ENCODE measurements around the gene EML3. TPM values are rescaled to one million over a fixed set of nuclear protein-coding genes. Genes with fewer than 3 reads are reported as not detected.

The EML3 gene
- total and polyA plus RNA-seq, 2 of the 13 experiments (the other 11 are each of a cell fraction or from before 2014, with no cell fraction given), result 10.6 to 12.3 TPM

GRCh38 chr11:62645946-62646824 is 33.6 kb upstream of the EML3 start, which contains the start of gene GANAB (continued):
- TF ChIP-seq TEAD3 (CRISPR knock-in tag; optimal IDR thresholded peaks at IDR 0.05; ENCODE audit: borderline replicate concordance), result no peak
- TF ChIP-seq NR2F2 (IDR thresholded peaks at IDR 0.05; ENCODE audit: borderline replicate concordance, low read depth), result peak; percentile 40; the same call in 1 of the 2 replicates
- TF ChIP-seq ETV6 (CRISPR knock-in tag; conservative IDR thresholded peaks at IDR 0.05), result 0 out of 2 replicates have a peak, but pooled peaks have one; percentile 20
- 0 out of 2 replicates have a peak, but pooled peaks have one; percentile 19 for TF ChIP-seq FOXA3 (CRISPR knock-in tag; IDR thresholded peaks at IDR 0.05)
- peak; percentile 61 for TF ChIP-seq FOXC1 (CRISPR knock-in tag; IDR thresholded peaks at IDR 0.05; ENCODE audit: borderline replicate concordance)
- peak; percentile 64; the same call in 1 of the 2 replicates for TF ChIP-seq DR1 (CRISPR knock-in tag; IDR thresholded peaks at IDR 0.05)
- peak; percentile 78; the same call in 1 of the 2 replicates for TF ChIP-seq IKZF5 (CRISPR knock-in tag; IDR thresholded peaks at IDR 0.05)
- TF ChIP-seq XBP1 (CRISPR knock-in tag; IDR thresholded peaks at IDR 0.05), result peak; percentile 87; the same call in 1 of the 2 replicates
- peak; percentile 84 for TF ChIP-seq ATF1 (CRISPR knock-in tag; IDR thresholded peaks at IDR 0.05)
- no peak for TF ChIP-seq ATF7 (IDR thresholded peaks at IDR 0.05)
- TF ChIP-seq ATF7 (CRISPR knock-in tag; IDR thresholded peaks at IDR 0.05), result no peak
- TF ChIP-seq ZNF772 (CRISPR knock-in tag; IDR thresholded peaks at IDR 0.05), result peak; percentile 26; the same call in 1 of the 2 replicates
- TF ChIP-seq ZNF891 (CRISPR knock-in tag; IDR thresholded peaks at IDR 0.05), result peak; percentile 83
- 0 out of 2 replicates have a peak, but pooled peaks have one; percentile 19 for TF ChIP-seq RFX5 (IDR thresholded peaks at IDR 0.05; ENCODE audit: low read depth, low read length)
- peak; percentile 66 for TF ChIP-seq HNRNPLL (IDR thresholded peaks at IDR 0.05; ENCODE audit: low read depth, low read length, poor library complexity, severe bottlenecking)
- peak; percentile 85 for TF ChIP-seq ZFP82 (CRISPR knock-in tag; IDR thresholded peaks at IDR 0.05; ENCODE audit: borderline replicate concordance)
- peak; percentile 91 for TF ChIP-seq SP5 (CRISPR knock-in tag; IDR thresholded peaks at IDR 0.05; ENCODE audit: borderline replicate concordance, low read depth)
- TF ChIP-seq ZNF441 (CRISPR knock-in tag; IDR thresholded peaks at IDR 0.05; ENCODE audit: borderline replicate concordance), result peak; percentile 29; the same call in 1 of the 2 replicates
- 0 out of 2 replicates have a peak, but pooled peaks have one; percentile 15 for TF ChIP-seq MEIS1 (CRISPR knock-in tag; IDR thresholded peaks at IDR 0.05; ENCODE audit: borderline replicate concordance)
- TF ChIP-seq ZNF746 (CRISPR knock-in tag; IDR thresholded peaks at IDR 0.05), result no peak; the same call in 1 of the 2 replicates
- peak; percentile 87 for TF ChIP-seq SAP130 (CRISPR knock-in tag; IDR thresholded peaks at IDR 0.05; ENCODE audit: low read depth)
- TF ChIP-seq CHCHD3 (CRISPR knock-in tag; IDR thresholded peaks at IDR 0.05), result no peak
- TF ChIP-seq ZFY (CRISPR knock-in tag; IDR thresholded peaks at IDR 0.05), result peak; percentile 93
- TF ChIP-seq HHEX (CRISPR knock-in tag; IDR thresholded peaks at IDR 0.05), result no peak
- no peak for TF ChIP-seq ZNF569 (CRISPR knock-in tag; IDR thresholded peaks at IDR 0.05; ENCODE audit: borderline replicate concordance)
- TF ChIP-seq RBM22 (optimal IDR thresholded peaks at IDR 0.05; ENCODE audit: low read length), result peak; percentile 69
- TF ChIP-seq THAP7 (CRISPR knock-in tag; IDR thresholded peaks at IDR 0.05), result 0 out of 2 replicates have a peak, but pooled peaks have one; percentile 48
- peak; percentile 52; the same call in 1 of the 2 replicates for TF ChIP-seq GLI4 (CRISPR knock-in tag; IDR thresholded peaks at IDR 0.05; ENCODE audit: borderline replicate concordance)
- peak; percentile 96 for TF ChIP-seq TAF15 (IDR thresholded peaks at IDR 0.05; ENCODE audit: low read depth, low read length, poor library complexity, severe bottlenecking)
- TF ChIP-seq ZFX (CRISPR knock-in tag; IDR thresholded peaks at IDR 0.05; ENCODE audit: low read depth), result peak; percentile 96

Data from HepG2 (cell line).